Measurements from ENCODE around the gene CHCHD5. TPM values are rescaled to one million over a fixed set of nuclear protein-coding genes. Genes with fewer than 3 reads are reported as not detected.

The CHCHD5 gene
- polyA plus RNA-seq, 3 donors = 21.7 to 24.5 (median 22.0) TPM

DNA sequence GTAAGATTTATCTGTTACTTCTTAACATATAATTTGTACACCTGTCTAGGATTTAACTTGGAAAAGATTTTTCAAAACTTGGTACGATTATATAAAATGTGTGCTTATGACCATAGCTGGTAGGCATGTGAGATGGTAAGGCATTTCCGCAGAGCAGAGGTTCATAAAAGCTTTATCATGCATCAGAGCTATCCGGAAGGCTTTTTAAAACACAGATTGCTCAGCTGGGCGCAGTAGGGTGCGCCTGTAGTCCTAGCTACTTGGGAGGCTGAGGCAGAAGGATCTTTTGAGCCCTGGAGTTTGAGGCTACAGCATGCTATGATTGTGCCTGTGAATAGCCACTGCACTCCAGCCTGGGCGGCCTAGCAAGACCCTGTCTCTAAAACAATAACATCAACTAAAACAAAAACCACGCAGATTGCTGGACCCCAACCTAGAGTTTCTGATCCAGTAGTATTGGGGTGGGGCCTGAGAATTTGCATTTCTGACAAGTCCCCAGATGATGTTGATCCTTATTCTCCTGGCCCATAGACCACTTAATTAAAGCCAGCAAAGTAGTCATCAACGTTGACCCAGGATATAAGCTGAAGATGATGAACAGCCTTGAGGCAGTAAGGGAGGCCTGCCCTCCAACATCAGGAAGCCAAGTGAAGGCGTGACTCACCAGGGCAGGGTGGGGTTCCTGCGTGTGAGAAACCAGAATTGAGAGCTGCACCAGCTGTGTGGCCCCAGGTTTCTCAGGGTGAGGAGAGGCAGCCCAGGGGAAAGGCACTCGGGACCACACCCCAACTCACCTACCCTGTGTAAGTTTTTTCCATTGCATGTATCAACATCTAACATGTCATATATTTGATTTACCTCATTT is 39.7 kb downstream of the CHCHD5 start:
- DNase-seq (ENCODE audit: low read depth in 3 of 3, low spot score in 2 of 3) = no peak

DNA sequence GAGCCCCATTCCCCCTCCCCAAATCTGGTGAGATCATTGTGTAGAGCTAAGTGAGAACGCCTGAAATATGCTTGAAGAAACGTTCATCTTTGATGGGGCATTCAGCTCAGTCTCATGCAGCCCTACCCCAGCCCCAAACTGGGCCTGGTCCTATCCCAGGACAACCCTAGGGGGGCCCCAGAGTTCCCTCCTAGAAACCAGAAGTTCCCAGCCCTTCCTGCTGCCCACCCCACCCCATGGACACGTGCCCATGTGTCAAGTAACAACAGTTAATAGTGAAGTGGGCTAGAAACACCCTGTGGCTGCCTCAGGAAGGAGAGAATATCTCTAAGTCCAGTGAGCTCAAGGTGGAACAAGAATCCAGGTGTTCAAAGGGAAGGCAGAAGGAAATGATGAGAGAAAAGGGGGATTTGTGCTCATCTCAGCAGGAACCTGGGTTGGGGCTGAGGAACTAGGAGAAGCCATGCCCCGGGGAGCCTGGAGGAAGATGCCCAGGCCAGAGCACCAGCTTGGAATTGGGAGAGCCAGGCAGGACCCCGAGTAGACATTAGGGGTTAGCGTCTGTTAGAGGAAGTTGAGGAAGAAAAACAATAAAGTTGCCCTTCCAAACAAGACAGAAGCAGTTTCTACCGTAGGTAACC is 41.2 kb downstream of the CHCHD5 start:
- DNase-seq (ENCODE audit: low read depth in 3 of 3, low spot score in 2 of 3) = no peak

DNA sequence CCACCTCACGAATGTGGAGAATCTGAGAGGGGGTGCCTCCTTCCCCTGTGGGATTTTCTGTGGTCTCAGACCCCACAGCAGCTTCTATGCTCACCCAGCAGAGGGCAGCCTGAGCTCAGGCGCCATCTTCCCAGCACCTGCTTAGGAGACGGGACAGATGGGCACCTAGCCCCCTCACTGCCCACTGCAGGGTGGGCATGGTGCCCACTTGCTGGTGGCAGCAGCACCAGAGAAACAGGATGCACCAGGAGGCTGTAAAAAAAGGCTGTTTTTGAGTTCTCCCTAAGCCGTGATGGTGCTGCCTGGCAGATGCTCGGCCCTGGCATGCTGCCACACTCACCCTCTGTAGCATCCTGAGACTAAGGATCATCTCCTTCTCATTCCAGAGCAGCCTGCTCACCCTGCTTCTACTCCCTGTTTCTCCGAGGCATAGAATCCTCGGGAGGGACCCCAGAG is 42.2 kb downstream of the CHCHD5 start:
- no peak for DNase-seq (ENCODE audit: low read depth in 3 of 3, low spot score in 2 of 3)

DNA sequence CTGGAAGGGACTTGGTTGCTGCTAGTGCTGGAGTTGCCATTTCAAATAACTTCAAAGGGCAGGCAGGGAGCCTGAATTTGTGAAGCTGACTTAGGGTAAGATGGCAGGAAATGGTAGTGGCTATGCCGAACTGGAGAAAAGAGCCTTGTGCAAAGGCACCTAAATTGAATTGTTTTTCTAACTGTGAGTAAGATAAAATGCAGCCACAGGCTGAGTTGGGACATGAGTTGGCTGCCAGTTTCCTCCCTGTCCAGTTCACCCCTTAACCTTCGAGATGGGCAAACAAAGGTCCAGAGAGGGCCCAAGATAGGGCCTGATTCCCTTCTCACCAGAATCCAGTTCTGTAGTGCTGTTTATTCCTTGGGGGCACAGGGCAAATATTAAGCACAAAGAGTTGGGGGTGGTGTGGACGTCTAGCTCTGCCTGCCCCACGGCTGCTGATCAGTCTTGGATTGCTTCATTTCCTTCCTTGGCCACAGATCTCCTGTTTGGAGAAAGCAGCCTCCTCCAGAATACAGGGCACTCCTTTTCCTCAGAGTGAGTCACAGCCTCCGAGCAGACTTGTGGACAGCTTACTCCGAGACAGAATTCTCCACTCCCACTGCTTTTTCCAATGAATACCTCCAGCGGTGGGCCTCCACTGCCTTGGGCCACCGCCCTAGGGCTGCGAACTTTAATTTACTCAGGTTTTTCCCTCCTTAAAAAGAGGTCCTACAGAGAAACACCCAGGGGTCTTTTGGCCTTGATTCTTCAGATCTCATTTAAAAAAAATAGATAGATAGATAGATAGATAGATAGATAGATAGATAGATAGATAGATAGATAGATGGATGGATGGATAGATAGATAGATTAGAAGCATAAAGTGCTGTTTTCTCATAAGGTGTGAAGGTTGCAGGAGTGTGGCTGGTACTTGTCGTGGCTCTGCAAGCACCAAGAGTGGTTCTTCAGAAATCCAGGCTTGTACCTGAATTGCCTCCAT is 42.9 kb downstream of the CHCHD5 start:
- no peak for DNase-seq (ENCODE audit: low read depth in 3 of 3, low spot score in 2 of 3)

DNA sequence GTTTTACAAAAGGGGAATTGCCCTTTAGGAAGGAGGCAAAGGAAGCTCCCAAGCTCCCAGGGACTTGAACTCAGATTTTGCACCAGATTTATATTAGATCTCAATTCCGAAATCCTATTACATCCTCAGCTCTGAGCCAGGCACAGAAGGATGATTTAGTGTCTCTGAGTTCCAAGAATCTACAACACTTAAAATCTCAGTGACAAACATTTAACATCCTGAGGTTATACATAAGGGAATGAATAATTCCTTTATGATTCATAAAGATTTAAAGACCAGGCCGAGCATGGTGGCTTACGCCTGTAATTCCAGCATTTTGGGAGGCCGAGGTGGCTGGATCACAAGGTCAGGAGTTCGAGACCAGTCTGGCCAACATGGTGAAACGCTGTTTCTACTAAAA is 44.8 kb downstream of the CHCHD5 start:
- DNase-seq (ENCODE audit: low read depth in 3 of 3, low spot score in 2 of 3) = no peak

DNA sequence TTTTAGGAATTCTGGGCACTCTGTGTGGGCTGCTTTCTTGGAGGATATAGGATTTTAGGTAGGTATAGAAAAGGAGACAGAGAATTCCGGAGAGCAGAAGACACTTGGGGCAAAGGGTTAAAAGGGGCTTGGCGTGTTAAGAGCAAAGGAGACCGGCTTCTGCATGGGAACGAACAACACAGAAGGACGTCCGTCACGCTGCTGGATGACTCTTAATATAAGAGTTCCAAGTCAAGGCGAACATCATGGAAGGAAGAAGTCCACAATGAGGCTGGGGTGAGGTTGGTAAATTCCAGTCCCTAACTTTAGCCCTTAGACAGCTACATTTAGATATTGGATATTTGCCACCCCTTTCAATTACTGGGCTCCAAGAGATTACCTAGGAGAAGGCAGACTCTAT is 45.4 kb downstream of the CHCHD5 start:
- DNase-seq (ENCODE audit: low read depth in 3 of 3, low spot score in 2 of 3) = no peak

DNA sequence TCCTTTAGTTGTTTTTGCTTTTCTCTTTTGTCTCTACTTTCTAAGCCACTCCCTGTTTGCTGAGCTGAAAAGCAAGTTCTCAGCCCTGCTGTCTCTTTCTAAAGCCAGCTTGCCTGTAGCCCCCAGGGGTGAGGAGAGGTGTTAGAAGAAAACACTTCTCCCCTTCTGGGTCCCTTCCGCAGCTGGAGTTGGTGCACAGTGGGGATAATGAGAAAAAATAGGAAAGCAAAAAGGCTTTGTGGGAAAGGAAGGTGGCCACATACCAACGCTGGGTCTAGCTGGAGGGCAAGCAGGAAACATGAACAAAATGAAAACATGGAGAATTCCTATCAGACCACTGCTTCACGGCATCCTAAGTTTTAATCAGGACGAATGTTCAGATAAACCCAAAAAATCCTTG is 45.9 kb downstream of the CHCHD5 start:
- DNase-seq (ENCODE audit: low read depth in 3 of 3, low spot score in 2 of 3) = no peak

DNA sequence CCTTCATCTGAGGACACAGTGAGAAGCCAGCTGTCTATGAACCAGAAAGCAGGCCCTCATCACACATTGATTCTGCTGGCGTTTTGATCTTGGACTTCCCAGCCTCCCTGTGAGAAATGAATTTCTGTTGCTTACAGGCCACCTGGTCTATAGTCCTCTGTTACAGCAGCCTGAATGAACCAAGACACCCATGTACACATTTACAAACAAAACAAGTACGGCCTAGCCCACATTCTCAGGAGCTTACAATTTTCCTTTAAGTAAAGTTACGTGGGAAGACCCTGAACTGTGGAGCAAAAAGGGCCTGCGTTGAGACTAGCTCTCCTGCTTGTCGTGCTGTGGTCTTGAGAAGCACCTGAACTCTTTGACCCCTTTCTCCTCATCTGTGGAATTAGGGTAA is 49.3 kb downstream of the CHCHD5 start:
- no peak for DNase-seq (ENCODE audit: low read depth in 3 of 3, low spot score in 2 of 3)

DNA sequence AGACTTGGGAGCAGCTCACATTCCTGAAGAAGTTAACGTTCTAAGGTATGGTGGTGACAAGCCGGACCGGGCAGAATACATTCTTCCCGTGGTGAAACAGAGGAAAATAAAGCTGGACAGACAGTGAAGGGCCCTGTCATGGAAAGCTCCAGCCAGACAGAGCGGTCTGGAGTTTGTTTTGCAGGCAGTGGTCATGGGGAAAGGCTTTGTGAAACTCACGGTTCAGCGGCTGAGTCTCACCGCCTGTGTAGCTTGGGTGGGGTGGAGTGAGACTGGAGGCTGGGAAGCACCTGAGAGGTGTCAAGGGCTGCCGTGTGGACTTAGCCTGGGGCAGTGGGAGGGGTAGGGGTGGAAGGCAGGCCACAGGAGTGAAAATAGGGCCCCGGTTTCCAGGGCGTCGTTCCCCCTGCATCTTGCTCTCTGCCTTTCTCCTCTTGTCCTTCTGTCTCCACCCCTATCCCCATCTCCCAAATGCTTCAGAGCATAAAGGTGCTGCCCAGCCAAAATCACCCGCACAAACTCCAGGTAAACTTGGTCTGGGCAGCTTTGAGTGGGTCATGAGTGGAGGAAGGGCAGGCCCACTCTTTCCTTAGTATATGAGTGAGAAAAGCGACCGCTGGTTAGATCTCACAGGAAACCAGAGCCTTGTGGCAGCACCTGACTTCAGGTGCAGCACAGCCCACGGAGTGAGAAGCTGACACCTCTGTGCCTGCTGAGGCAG is 49.9 kb downstream of the CHCHD5 start:
- DNase-seq (ENCODE audit: low read depth in 3 of 3, low spot score in 2 of 3) = no peak

DNA sequence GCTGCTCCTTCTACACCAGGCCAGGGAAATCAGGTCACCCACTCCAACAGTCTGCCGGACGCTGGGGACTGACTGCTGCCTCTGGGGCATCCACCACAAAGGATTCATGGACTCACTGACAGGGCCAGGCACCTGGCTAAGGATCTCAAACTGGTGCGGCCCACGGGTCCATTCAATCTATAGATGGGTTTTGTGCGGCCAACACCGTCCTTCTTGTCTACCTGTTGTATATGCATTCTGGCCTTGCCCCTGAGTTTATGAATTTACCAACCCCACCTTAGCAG is 50.4 kb downstream of the CHCHD5 start:
- no peak for DNase-seq (ENCODE audit: low read depth in 3 of 3, low spot score in 2 of 3)

DNA sequence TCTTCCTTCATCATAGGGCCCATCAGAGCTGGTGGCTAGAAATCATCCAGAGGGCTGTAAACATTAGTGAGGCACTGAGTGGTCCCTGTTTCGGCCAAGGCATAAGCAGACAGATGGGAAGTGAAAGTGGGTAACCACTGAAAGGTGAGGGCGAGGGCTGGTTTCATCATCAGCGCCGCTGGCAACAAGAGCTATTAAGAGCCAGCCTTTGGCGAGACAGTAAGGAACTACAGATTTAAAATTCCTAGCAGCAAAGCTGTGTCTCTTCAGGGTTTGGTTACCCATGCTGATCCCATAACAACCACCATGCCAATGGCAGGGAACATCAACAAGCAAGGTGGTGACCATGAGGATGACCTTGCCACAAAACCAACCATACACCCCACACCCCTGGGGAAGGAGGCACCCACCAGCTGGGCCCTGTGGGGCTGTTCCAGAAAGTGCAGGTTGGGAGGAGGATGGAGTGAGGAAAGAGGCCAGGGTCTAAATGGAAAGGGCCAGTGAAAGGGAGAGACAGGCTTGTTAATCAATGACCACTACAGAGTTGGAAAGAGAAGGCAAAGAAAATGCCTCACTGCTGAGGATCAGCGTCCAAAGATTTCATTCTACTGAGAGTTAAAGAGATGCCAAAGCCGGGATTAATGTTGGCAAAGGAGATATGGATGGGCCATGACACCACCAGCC is 52.3 kb downstream of the CHCHD5 start:
- no peak for DNase-seq (ENCODE audit: low read depth in 3 of 3, low spot score in 2 of 3)

DNA sequence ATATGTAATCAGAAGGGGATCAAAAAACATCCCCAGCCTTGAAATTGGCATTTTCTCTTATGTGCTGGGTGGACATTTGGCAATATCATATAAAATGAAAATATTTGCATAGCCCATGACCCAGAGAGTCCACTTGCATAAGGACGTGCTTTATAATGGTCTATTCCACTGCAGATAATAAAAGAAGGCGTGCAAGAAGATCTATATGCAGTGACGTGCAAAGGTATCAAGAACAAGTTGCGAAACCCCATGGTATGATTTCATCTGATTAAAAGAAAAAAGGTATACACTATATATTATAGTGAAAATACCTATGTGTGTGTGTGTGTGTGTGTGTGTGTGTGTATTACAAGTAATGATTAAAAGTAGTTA is 52.9 kb downstream of the CHCHD5 start:
- no peak for DNase-seq (ENCODE audit: low read depth in 3 of 3, low spot score in 2 of 3)

Other genes with a start within 250 kb of the CHCHD5 start
- 1 to 10 TPM; 1.9 to 4.0 (median 2.5) TPM for gene RGPD8, start 151.0 kb upstream of the CHCHD5 start, polyA plus RNA-seq (ENCODE audit: insufficient read length in 3 of 3)
- 10 to 100 TPM; 34.7 to 37.3 (median 36.0) TPM for gene TTL, start 102.5 kb upstream of the CHCHD5 start, polyA plus RNA-seq (ENCODE audit: insufficient read length in 3 of 3)
- 10 to 100 TPM; 24.2 to 28.8 (median 27.9) TPM for gene POLR1B, start 42.1 kb upstream of the CHCHD5 start, polyA plus RNA-seq (ENCODE audit: insufficient read length in 3 of 3)
- 10 to 100 TPM; 36.1 to 41.8 (median 40.9) TPM for gene SLC20A1, start 61.3 kb downstream of the CHCHD5 start, polyA plus RNA-seq (ENCODE audit: insufficient read length in 3 of 3)
- under 1 TPM in 2 of 3 donors, not detected in 1; 0.07 to 0.12 TPM for gene NT5DC4, start 136.4 kb downstream of the CHCHD5 start, polyA plus RNA-seq (ENCODE audit: insufficient read length in 3 of 3)
- gene CKAP2L, start 180.0 kb downstream of the CHCHD5 start, polyA plus RNA-seq (ENCODE audit: insufficient read length in 3 of 3) = 10 to 100 TPM; 12.8 to 16.4 (median 15.8) TPM
- gene IL1A, start 199.9 kb downstream of the CHCHD5 start, polyA plus RNA-seq (ENCODE audit: insufficient read length in 3 of 3) = under 1 TPM in 1 of 3 donors, not detected in 2; 0.06 TPM